ENCODE data around the gene IL17REL. TPM values are rescaled to one million over a fixed set of nuclear protein-coding genes. Genes with fewer than 3 reads are reported as not detected.

IL17REL gene
- total RNA-seq, 1 donor from 2014 or later = 0.17 TPM

GRCh38 chr22:49951986-49952896, 60.3 kb downstream of the IL17REL start:
- Mint-ChIP-seq H3K27ac (ENCODE audit: unreplicated experiment) (peak overlapping the region; percentile 85), H3K36me3 (ENCODE audit: low read depth) (no peaks in the 10 kb centered on the region), H3K27me3 (ENCODE audit: low read depth) (no peaks in the 10 kb centered on the region), H3K4me3 (ENCODE audit: unreplicated experiment) (no peak overlapping the region), H3K4me1 (ENCODE audit: low read depth) (peaks cover 14% of the 10 kb centered on the region), H3K9me3 (ENCODE audit: low read depth) (no peaks in the 10 kb centered on the region)
- DNase-seq (ENCODE audit: low spot score) = no peak
- TF ChIP-seq CTCF (IDR thresholded peaks at IDR 0.05) = no peak

GRCh38 chr22:49951678-49951985, 60.9 kb downstream of the IL17REL start:
- Mint-ChIP-seq H3K9me3 (ENCODE audit: low read depth) (no peaks in the 10 kb centered on the region), H3K27ac (ENCODE audit: unreplicated experiment) (peak overlapping the region; percentile 85), H3K4me3 (ENCODE audit: unreplicated experiment) (no peak overlapping the region), H3K4me1 (ENCODE audit: low read depth) (peaks cover 14% of the 10 kb centered on the region), H3K36me3 (ENCODE audit: low read depth) (no peaks in the 10 kb centered on the region), H3K27me3 (ENCODE audit: low read depth) (no peaks in the 10 kb centered on the region)
- TF ChIP-seq CTCF (IDR thresholded peaks at IDR 0.05) = no peak
- DNase-seq (ENCODE audit: low spot score) = no peak

GRCh38 chr22:49951000-49951677, 61.4 kb downstream of the IL17REL start:
- no peaks in the 10 kb centered on the region for H3K36me3 Mint-ChIP-seq (ENCODE audit: low read depth)
- DNase-seq (ENCODE audit: low spot score) = no peak

GRCh38 chr22:49950396-49950994, 62.1 kb downstream of the IL17REL start:
- Mint-ChIP-seq H3K27ac (ENCODE audit: unreplicated experiment) (no peak overlapping the region), H3K9me3 (ENCODE audit: low read depth) (no peaks in the 10 kb centered on the region), H3K36me3 (ENCODE audit: low read depth) (no peaks in the 10 kb centered on the region), H3K4me1 (ENCODE audit: low read depth) (peaks cover 14% of the 10 kb centered on the region), H3K27me3 (ENCODE audit: low read depth) (no peaks in the 10 kb centered on the region), H3K4me3 (ENCODE audit: unreplicated experiment) (no peak overlapping the region)
- TF ChIP-seq CTCF (IDR thresholded peaks at IDR 0.05) = no peak
- DNase-seq (ENCODE audit: low spot score) = no peak

More at GRCh38 chr22:49951000-49951677, 61.4 kb downstream of the IL17REL start:
- Mint-ChIP-seq H3K27ac (ENCODE audit: unreplicated experiment) (no peak overlapping the region), H3K9me3 (ENCODE audit: low read depth) (no peaks in the 10 kb centered on the region), H3K4me3 (ENCODE audit: unreplicated experiment) (no peak overlapping the region), H3K27me3 (ENCODE audit: low read depth) (no peaks in the 10 kb centered on the region), H3K4me1 (ENCODE audit: low read depth) (peaks cover 14% of the 10 kb centered on the region)
- TF ChIP-seq CTCF (IDR thresholded peaks at IDR 0.05) = no peak

GRCh38 chr22:49949914-49950292, 62.7 kb downstream of the IL17REL start:
- H3K4me1 Mint-ChIP-seq (ENCODE audit: low read depth) = peaks cover 12% of the 10 kb centered on the region
- no peak overlapping the region for H3K27ac Mint-ChIP-seq (ENCODE audit: unreplicated experiment)
- no peaks in the 10 kb centered on the region for H3K9me3 Mint-ChIP-seq (ENCODE audit: low read depth)
- DNase-seq (ENCODE audit: low spot score) = no peak
- TF ChIP-seq CTCF (IDR thresholded peaks at IDR 0.05) = no peak
- no peaks in the 10 kb centered on the region for H3K36me3 Mint-ChIP-seq (ENCODE audit: low read depth)
- H3K27me3 Mint-ChIP-seq (ENCODE audit: low read depth) = no peaks in the 10 kb centered on the region
- H3K4me3 Mint-ChIP-seq (ENCODE audit: unreplicated experiment) = no peak overlapping the region
